WTC11 (cell line): Measurements from ENCODE around the gene AAGAB.

Experiments used
- ELF4 ChIP-seq: sonication (generic); formaldehyde crosslinking; IDR thresholded peaks from 2 replicates; pipeline ENCODE4 v1.8.1; 2022; ENCODE audit warnings: low read depth, mild to moderate bottlenecking, moderate library complexity, missing genetic modification reagents
- GABPB1 ChIP-seq: sonication (generic); formaldehyde crosslinking; IDR thresholded peaks from 2 replicates; pipeline ENCODE4 v1.8.1; 2023; ENCODE audit warnings: mild to moderate bottlenecking, missing genetic modification reagents
- GTF2I ChIP-seq: fragments of 250-450 bp; sonication (Bioruptor Pico); conservative IDR thresholded peaks from 2 replicates; pipeline ENCODE4 v1.4.0; 2021; ENCODE audit warnings: mild to moderate bottlenecking
- TF ChIP-seq, protein P1 (sequence below): sonication (generic); formaldehyde crosslinking; IDR thresholded peaks from 2 replicates; pipeline ENCODE4 v1.8.1; 2023; ENCODE audit warnings: mild to moderate bottlenecking, missing genetic modification reagents, moderate library complexity
- TF ChIP-seq, protein P2 (sequence below): fragments of 200-600 bp; IDR thresholded peaks from 2 replicates; pipeline ENCODE4 v1.8.0; 2022; ENCODE audit warnings: antibody characterized with exemption
- TF ChIP-seq, protein P3 (sequence below): sonication (generic); formaldehyde crosslinking; IDR thresholded peaks from 2 replicates; pipeline ENCODE4 v1.8.0; 2022; ENCODE audit warnings: missing genetic modification reagents
- TF ChIP-seq, protein P4 (sequence below): fragments of 250-450 bp; sonication (Bioruptor Pico); IDR thresholded peaks from 2 replicates; pipeline ENCODE4 v1.9.0; 2021; ENCODE audit warnings: mild to moderate bottlenecking
- TF ChIP-seq, protein P5 (sequence below): sonication (generic); formaldehyde crosslinking; IDR thresholded peaks from 2 replicates; pipeline ENCODE4 v1.8.1; 2022; ENCODE audit warnings: low read depth, mild to moderate bottlenecking, moderate library complexity, missing genetic modification reagents, borderline replicate concordance
- TF ChIP-seq, protein P6 (sequence below): sonication (generic); formaldehyde crosslinking; IDR thresholded peaks from 2 replicates; pipeline ENCODE4 v1.8.1; 2022; ENCODE audit warnings: mild to moderate bottlenecking, missing genetic modification reagents, moderate library complexity, borderline replicate concordance

DNA sequence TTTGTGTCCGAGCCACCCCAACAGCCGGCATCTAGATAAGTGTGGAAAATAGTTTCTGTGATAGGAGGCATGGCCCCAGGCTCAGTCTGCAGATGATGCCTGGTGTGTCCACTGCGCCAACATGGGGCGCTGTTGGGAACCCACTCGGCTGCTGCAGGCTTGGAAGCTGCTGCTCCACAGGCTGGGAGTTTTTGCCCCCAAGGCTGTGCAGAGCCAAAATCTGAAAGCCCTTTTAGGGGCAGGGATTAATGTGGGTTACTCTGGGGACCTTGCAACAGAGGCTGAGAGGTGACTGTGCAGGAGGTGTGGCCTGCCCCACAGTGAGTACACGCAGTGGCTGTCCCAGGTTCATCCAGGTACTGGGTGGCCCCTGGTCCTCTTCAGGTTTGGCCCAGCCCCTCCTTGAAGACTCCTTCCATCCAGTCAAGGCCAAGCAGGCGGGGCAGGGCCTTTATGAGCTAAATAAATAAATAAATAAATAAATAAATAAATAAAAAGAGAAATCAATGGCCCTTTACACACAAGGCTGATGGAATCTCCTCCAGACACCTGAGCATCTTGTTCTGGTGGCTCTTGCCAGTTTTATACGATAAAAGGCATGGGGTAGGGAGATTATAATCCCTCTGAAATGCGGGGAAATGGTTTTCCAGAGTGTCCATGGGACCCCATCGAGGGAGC lies 73.8 kb downstream of the AAGAB start:
- TF ChIP-seq, protein P1, sequence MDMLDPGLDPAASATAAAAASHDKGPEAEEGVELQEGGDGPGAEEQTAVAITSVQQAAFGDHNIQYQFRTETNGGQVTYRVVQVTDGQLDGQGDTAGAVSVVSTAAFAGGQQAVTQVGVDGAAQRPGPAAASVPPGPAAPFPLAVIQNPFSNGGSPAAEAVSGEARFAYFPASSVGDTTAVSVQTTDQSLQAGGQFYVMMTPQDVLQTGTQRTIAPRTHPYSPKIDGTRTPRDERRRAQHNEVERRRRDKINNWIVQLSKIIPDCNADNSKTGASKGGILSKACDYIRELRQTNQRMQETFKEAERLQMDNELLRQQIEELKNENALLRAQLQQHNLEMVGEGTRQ, result no peak
- TF ChIP-seq, protein P2, sequence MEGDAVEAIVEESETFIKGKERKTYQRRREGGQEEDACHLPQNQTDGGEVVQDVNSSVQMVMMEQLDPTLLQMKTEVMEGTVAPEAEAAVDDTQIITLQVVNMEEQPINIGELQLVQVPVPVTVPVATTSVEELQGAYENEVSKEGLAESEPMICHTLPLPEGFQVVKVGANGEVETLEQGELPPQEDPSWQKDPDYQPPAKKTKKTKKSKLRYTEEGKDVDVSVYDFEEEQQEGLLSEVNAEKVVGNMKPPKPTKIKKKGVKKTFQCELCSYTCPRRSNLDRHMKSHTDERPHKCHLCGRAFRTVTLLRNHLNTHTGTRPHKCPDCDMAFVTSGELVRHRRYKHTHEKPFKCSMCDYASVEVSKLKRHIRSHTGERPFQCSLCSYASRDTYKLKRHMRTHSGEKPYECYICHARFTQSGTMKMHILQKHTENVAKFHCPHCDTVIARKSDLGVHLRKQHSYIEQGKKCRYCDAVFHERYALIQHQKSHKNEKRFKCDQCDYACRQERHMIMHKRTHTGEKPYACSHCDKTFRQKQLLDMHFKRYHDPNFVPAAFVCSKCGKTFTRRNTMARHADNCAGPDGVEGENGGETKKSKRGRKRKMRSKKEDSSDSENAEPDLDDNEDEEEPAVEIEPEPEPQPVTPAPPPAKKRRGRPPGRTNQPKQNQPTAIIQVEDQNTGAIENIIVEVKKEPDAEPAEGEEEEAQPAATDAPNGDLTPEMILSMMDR, result no peak
- TF ChIP-seq, protein P3, sequence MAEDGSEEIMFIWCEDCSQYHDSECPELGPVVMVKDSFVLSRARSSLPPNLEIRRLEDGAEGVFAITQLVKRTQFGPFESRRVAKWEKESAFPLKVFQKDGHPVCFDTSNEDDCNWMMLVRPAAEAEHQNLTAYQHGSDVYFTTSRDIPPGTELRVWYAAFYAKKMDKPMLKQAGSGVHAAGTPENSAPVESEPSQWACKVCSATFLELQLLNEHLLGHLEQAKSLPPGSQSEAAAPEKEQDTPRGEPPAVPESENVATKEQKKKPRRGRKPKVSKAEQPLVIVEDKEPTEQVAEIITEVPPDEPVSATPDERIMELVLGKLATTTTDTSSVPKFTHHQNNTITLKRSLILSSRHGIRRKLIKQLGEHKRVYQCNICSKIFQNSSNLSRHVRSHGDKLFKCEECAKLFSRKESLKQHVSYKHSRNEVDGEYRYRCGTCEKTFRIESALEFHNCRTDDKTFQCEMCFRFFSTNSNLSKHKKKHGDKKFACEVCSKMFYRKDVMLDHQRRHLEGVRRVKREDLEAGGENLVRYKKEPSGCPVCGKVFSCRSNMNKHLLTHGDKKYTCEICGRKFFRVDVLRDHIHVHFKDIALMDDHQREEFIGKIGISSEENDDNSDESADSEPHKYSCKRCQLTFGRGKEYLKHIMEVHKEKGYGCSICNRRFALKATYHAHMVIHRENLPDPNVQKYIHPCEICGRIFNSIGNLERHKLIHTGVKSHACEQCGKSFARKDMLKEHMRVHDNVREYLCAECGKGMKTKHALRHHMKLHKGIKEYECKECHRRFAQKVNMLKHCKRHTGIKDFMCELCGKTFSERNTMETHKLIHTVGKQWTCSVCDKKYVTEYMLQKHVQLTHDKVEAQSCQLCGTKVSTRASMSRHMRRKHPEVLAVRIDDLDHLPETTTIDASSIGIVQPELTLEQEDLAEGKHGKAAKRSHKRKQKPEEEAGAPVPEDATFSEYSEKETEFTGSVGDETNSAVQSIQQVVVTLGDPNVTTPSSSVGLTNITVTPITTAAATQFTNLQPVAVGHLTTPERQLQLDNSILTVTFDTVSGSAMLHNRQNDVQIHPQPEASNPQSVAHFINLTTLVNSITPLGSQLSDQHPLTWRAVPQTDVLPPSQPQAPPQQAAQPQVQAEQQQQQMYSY (CRISPR knock-in tag), result no peak
- TF ChIP-seq ELF4 (no peak), GTF2I (CRISPR knock-in tag) (no peak), GABPB1 (no peak)
- TF ChIP-seq, protein P4, sequence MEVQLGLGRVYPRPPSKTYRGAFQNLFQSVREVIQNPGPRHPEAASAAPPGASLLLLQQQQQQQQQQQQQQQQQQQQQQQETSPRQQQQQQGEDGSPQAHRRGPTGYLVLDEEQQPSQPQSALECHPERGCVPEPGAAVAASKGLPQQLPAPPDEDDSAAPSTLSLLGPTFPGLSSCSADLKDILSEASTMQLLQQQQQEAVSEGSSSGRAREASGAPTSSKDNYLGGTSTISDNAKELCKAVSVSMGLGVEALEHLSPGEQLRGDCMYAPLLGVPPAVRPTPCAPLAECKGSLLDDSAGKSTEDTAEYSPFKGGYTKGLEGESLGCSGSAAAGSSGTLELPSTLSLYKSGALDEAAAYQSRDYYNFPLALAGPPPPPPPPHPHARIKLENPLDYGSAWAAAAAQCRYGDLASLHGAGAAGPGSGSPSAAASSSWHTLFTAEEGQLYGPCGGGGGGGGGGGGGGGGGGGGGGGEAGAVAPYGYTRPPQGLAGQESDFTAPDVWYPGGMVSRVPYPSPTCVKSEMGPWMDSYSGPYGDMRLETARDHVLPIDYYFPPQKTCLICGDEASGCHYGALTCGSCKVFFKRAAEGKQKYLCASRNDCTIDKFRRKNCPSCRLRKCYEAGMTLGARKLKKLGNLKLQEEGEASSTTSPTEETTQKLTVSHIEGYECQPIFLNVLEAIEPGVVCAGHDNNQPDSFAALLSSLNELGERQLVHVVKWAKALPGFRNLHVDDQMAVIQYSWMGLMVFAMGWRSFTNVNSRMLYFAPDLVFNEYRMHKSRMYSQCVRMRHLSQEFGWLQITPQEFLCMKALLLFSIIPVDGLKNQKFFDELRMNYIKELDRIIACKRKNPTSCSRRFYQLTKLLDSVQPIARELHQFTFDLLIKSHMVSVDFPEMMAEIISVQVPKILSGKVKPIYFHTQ (CRISPR knock-in tag), result no peak
- TF ChIP-seq, protein P5, sequence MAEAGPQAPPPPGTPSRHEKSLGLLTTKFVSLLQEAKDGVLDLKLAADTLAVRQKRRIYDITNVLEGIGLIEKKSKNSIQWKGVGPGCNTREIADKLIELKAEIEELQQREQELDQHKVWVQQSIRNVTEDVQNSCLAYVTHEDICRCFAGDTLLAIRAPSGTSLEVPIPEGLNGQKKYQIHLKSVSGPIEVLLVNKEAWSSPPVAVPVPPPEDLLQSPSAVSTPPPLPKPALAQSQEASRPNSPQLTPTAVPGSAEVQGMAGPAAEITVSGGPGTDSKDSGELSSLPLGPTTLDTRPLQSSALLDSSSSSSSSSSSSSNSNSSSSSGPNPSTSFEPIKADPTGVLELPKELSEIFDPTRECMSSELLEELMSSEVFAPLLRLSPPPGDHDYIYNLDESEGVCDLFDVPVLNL (CRISPR knock-in tag), result no peak
- TF ChIP-seq, protein P6, sequence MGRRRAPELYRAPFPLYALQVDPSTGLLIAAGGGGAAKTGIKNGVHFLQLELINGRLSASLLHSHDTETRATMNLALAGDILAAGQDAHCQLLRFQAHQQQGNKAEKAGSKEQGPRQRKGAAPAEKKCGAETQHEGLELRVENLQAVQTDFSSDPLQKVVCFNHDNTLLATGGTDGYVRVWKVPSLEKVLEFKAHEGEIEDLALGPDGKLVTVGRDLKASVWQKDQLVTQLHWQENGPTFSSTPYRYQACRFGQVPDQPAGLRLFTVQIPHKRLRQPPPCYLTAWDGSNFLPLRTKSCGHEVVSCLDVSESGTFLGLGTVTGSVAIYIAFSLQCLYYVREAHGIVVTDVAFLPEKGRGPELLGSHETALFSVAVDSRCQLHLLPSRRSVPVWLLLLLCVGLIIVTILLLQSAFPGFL (CRISPR knock-in tag), result no peak
